CD4-positive, alpha-beta memory T cell (primary cell): ENCODE data around the gene TEX53. TPM values are rescaled to one million over a fixed set of nuclear protein-coding genes. Genes with fewer than 3 reads are reported as not detected.

Source experiments
- CTCF ChIA-PET: fragments of 350-600 bp; sonication (Branson Sonifier 250); formaldehyde crosslinking; loops from one replicate; lab custom pipeline; 2021; ENCODE audit warnings: inconsistent platforms; ENCODE audit not compliant: partially characterized antibody; lab: Charles Lee
- POLR2A ChIA-PET: fragments of 350-600 bp; sonication (Branson Sonifier 250); formaldehyde crosslinking; loops from one replicate; lab custom pipeline; 2021; ENCODE audit not compliant: partially characterized antibody; lab: Charles Lee
- DNase-seq, 5 donors: peaks; one replicate each; pipeline versions ENCODE4 v3.0.0 to v3.0.0-alpha.2; 2020 to 2022; ENCODE audit warnings: mixed read lengths in 1 of 5
- H3K27ac ChIP-seq: one replicate; pipeline ENCODE4 v1.7.0; 2013; ENCODE audit warnings: low read depth, low read length
- H3K27me3 ChIP-seq: 2 replicates; pipeline ENCODE4 v1.7.0; 2013; ENCODE audit warnings: mild to moderate bottlenecking, low read length, moderate library complexity; ENCODE audit not compliant: insufficient read depth
- H3K36me3 ChIP-seq: 2 replicates; pipeline ENCODE4 v1.7.0; 2013; ENCODE audit warnings: mild to moderate bottlenecking, low read length, moderate library complexity; ENCODE audit not compliant: insufficient read depth
- H3K4me1 ChIP-seq: 2 replicates; pipeline ENCODE4 v1.7.0; 2013; ENCODE audit warnings: mild to moderate bottlenecking, low read length, moderate library complexity; ENCODE audit not compliant: insufficient read depth
- H3K4me3 ChIP-seq, 2 donors: one replicate each; pipeline ENCODE4 v1.7.0; 2013; ENCODE audit warnings: low read length in 2 of 2, mild to moderate bottlenecking in 1 of 2
- H3K9me3 ChIP-seq, 2 donors: one replicate each; pipeline ENCODE4 v1.7.0; 2013; ENCODE audit warnings: low read length in 2 of 2, control low read depth in 1 of 2; ENCODE audit not compliant: control insufficient read depth in 1 of 2
- H3K27ac Mint-ChIP-seq, 7 donors: one replicate each; pipeline ENCODE4 v1.8.0; 2020 to 2021; ENCODE audit warnings: mixed read lengths in 7 of 7, mild to moderate bottlenecking in 6 of 7, inconsistent platforms in 3 of 7, moderate library complexity in 3 of 7
- H3K27me3 Mint-ChIP-seq, 2 donors: one replicate each; pipeline ENCODE4 v1.8.0; 2020 to 2021; ENCODE audit warnings: mixed read lengths in 2 of 2
- H3K36me3 Mint-ChIP-seq, 2 donors: one replicate each; pipeline ENCODE4 v1.8.0; 2020 to 2021; ENCODE audit warnings: mixed read lengths in 2 of 2, inconsistent platforms in 1 of 2, mild to moderate bottlenecking in 1 of 2
- H3K4me1 Mint-ChIP-seq, 4 donors: one replicate each; pipeline ENCODE4 v1.8.0; 2020 to 2021; ENCODE audit warnings: mixed read lengths in 4 of 4, mild to moderate bottlenecking in 1 of 4
- H3K4me3 Mint-ChIP-seq, 8 donors: one replicate each; pipeline ENCODE4 v1.8.0; 2020 to 2021; ENCODE audit warnings: mixed read lengths in 8 of 8, mild to moderate bottlenecking in 7 of 8, moderate library complexity in 6 of 8, inconsistent platforms in 3 of 8
- H3K9me3 Mint-ChIP-seq, 8 donors: one replicate each; pipeline ENCODE4 v1.8.0; 2020 to 2021; ENCODE audit warnings: mixed read lengths in 8 of 8, mild to moderate bottlenecking in 5 of 8, inconsistent platforms in 3 of 8, moderate library complexity in 1 of 8
- intact Hi-C: fragments of 100-400 bp; cut with micrococcal nuclease; formaldehyde crosslinking; loops from one replicate; pipeline ENCODE4 v1.15.1; 2023
- polyA plus RNA-seq, 2 donors: library from polyadenylated mRNA; unstranded; fragments of 300-500 nt; fragmentation: Illumina TruSeq; gene quantifications; one replicate each; pipeline ENCODE4 v1.2.3, GENCODE V29; 2021
- total RNA-seq, 2 experiments: library from RNA; stranded (reverse); gene quantifications; one replicate each; pipeline ENCODE4 v1.2.3, GENCODE V29; 2021

Gene TEX53
- total and polyA plus RNA-seq, 4 experiments from 2014 or later, result not detected

DNA sequence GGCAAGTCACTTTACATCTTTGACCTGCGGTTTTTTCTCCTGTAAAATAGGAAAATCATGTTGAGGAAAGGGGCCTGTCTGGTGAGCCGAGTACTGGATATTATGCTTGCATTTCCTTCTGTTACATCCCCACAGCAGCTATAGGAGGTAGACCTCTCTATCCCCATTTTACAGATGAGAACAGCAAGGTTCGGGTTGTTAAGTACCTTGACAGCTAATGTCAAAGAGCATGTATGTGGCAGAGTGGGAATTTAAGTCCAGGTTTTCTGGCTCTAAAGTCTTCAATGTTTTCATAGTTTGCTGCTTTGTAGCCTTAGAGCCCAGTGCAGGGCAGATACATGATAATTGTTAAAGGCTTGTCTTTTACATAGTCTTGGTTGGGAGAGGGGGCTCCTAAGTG lies 43.7 kb downstream of the TEX53 start:
- Mint-ChIP-seq H3K36me3 (peaks cover 10 to 17% of the 10 kb centered on the region in 2 donors), H3K4me3 (peak overlapping the region in 5 of 8 donors; percentile 19 to 96 (median 94)), H3K27me3 (no peaks in the 10 kb centered on the region), H3K27ac (peak overlapping the region; percentile 43 to 96 (median 79)), H3K9me3 (no peaks in the 10 kb centered on the region), H3K4me1 (peaks cover 28 to 56% (median 48%) of the 10 kb centered on the region in 4 donors)
- CTCF ChIA-PET, result interaction anchor here (0.8 to 5.7 kb wide), 2 partner anchors 22 to 39 kb away, joined by 4 to 75 read pairs; no protein-coding TSS in a partner anchor
- intact Hi-C loops, result loop anchor here (5.0 kb wide), 1 partner anchor 38 kb away; no protein-coding TSS in a partner anchor
- Histone ChIP-seq H3K27me3 (no peaks in the 10 kb centered on the region), H3K4me3 (no peak overlapping the region), H3K9me3 (no peaks in the 10 kb centered on the region), H3K27ac (no peak overlapping the region), H3K4me1 (peaks cover 44% of the 10 kb centered on the region), H3K36me3 (no peaks in the 10 kb centered on the region)
- POLR2A ChIA-PET, result interaction anchor here (13.9 kb wide), 1 partner anchor 22 kb away, joined by 244 read pairs; the partner anchor contains the start of gene ATP6V1G1
- no peak for DNase-seq

DNA sequence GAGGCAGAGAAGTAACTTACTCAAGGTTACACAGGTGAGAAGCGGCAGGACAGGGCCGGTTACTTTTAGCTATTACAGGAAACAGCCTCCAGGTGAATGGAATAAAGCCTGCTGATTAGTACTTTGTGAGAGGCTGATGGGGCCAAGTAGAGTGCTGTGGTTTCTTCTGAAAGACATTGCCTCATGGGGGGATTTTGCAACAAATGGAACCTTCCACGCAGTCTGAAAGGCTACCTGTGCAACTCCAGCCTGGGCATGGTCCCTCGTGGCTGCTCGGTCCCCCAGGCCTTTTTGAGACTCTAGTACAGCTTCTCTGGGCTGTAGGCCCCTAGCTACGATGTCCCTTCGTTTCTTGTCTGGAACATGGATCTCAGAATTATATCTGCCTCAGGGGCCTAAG lies 44.5 kb downstream of the TEX53 start:
- Histone ChIP-seq H3K27me3 (no peaks in the 10 kb centered on the region), H3K4me3 (peak overlapping the region in 1 of 2 donors; percentile 92), H3K36me3 (no peaks in the 10 kb centered on the region), H3K27ac (peak overlapping the region; percentile 3), H3K4me1 (peaks cover 44% of the 10 kb centered on the region), H3K9me3 (no peaks in the 10 kb centered on the region)
- H3K4me1 Mint-ChIP-seq, result peaks cover 28 to 56% (median 46%) of the 10 kb centered on the region in 4 donors
- H3K36me3 Mint-ChIP-seq, result peaks cover 4 to 11% of the 10 kb centered on the region in 2 donors
- H3K4me3 Mint-ChIP-seq, result peak overlapping the region; percentile 86 to 96 (median 93)
- POLR2A ChIA-PET, result interaction anchor here (1.5 to 13.9 kb wide), 3 partner anchors 13 to 229 kb away, joined by 3 to 244 read pairs (median 18); partner anchors contain the start of gene ATP6V1G1
- H3K27ac Mint-ChIP-seq, result peak overlapping the region; percentile 43 to 96 (median 91)
- CTCF ChIA-PET, result interaction anchor here (0.8 to 5.7 kb wide), 3 partner anchors 18 to 42 kb away, joined by 3 to 75 read pairs (median 3); no protein-coding TSS in a partner anchor
- no peaks in the 10 kb centered on the region for H3K9me3 Mint-ChIP-seq
- DNase-seq, result no peak
- intact Hi-C loops, result loop anchor here (5.0 kb wide), 1 partner anchor 39 kb away; no protein-coding TSS in a partner anchor
- no peaks in the 10 kb centered on the region for H3K27me3 Mint-ChIP-seq

DNA sequence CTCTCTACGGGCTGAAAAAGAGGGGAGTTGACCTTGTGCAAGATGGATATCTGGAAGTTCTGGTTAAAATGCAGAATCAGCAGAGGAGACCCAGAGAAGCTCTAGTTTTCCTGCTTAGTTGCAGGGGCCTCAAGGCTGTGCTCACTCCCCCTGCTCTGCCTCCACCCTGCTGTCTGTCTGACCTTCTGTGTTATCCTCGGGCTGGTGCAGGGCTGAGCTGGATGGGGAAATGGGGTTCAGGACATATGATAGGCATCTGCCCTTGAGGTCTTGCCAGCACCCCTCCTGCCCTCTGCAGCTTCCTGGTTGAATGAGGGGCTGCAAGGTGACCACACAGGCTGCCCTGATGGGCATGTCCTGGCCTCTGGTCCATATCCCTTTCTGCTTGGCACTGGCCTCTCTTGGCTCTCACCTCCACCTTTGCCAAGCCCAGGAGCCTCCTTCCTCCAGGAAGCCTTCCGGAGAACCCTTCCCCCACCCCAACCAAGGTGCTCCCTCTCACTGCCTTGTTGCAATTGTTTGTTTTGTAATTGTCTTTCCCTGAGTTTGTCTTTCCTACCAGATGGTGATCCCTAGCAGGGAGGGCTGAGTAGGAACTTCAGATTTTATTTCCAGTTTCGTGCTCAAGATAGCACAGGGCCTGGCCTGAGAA lies 45.2 kb downstream of the TEX53 start:
- H3K27ac ChIP-seq, result peak overlapping the region; percentile 72
- peaks cover 44% of the 10 kb centered on the region for H3K4me1 ChIP-seq
- CTCF ChIA-PET, result interaction anchor here (0.9 to 5.7 kb wide), 6 partner anchors 18 to 227 kb away, joined by 3 to 75 read pairs (median 7); partner anchors contain the start of gene ATP6V1G1
- intact Hi-C loops, result loop anchor here (5.0 kb wide), 1 partner anchor 40 kb away; no protein-coding TSS in a partner anchor
- POLR2A ChIA-PET, result interaction anchor here (0.7 to 13.9 kb wide), 10 partner anchors 9 to 318 kb away, joined by 3 to 244 read pairs (median 3); partner anchors contain the start of genes AKNA, ATP6V1G1 and TNFSF8
- H3K36me3 ChIP-seq, result no peaks in the 10 kb centered on the region
- Mint-ChIP-seq H3K4me1 (peaks cover 28 to 56% (median 46%) of the 10 kb centered on the region in 4 donors), H3K27me3 (no peaks in the 10 kb centered on the region), H3K36me3 (peaks cover 3 to 11% of the 10 kb centered on the region in 2 donors), H3K4me3 (peak overlapping the region; percentile 86 to 96 (median 93)), H3K27ac (peak overlapping the region; percentile 79 to 97 (median 94)), H3K9me3 (no peaks in the 10 kb centered on the region)
- peak overlapping the region; percentile 77 to 92 for H3K4me3 ChIP-seq
- no peaks in the 10 kb centered on the region for H3K9me3 ChIP-seq
- DNase-seq, result no peak
- no peaks in the 10 kb centered on the region for H3K27me3 ChIP-seq

DNA sequence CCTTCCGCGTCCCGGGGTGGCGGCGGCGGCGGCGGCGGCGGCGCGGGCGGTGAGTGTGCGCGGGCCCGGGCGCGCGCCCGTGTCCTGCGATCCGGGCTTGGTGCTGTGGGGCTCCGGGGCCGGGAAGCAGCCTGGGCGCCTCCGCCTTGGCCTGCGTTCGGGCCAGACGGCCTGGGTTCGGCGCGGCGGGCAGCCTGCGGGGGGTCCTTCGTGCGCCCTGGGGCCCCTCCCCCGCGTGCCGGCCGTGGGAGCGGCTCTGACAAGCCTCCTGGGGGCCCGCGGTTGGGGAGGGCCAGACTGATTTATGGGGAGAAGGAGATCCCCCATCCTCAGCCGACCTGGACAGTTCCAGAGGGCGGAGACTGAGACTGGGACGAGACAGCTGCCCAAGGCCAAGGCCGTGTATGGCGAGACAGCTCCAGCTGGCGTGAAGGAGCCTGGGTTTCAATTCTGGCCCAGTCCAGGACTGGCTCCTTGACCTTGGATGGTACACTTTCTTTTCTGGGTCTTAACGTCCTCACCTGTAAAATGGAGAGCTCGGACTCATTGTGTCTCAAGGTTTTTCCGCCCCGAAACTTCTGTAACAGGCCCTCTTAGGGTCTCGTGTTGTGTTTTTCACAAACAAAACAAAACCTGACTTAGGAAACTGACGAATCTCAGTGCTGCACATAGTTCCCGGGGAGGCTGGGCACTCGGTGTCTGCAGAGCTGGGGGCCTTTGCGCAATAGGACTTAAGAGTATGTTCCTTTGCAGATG lies 45.9 kb downstream of the TEX53 start:
- H3K27me3 Mint-ChIP-seq, result no peaks in the 10 kb centered on the region
- H3K4me1 Mint-ChIP-seq, result peaks cover 24 to 49% (median 39%) of the 10 kb centered on the region in 4 donors
- ChIA-PET POLR2A (interaction anchor here (0.7 to 13.9 kb wide), 12 partner anchors 10 to 319 kb away, joined by 3 to 244 read pairs (median 3); partner anchors contain the start of genes AKNA, ATP6V1G1 and TNFSF8), CTCF (interaction anchor here (0.9 to 5.7 kb wide), 5 partner anchors 19 to 226 kb away, joined by 3 to 75 read pairs (median 8); partner anchors contain the start of gene ATP6V1G1)
- Histone ChIP-seq H3K36me3 (no peaks in the 10 kb centered on the region), H3K4me1 (peaks cover 41% of the 10 kb centered on the region), H3K27me3 (no peaks in the 10 kb centered on the region), H3K27ac (peak overlapping the region; percentile 72), H3K4me3 (peak overlapping the region; percentile 77 to 92), H3K9me3 (no peaks in the 10 kb centered on the region)
- H3K9me3 Mint-ChIP-seq, result no peaks in the 10 kb centered on the region
- peak overlapping the region; percentile 79 to 97 (median 94) for H3K27ac Mint-ChIP-seq
- H3K36me3 Mint-ChIP-seq, result peaks cover 0 to 9% of the 10 kb centered on the region in 2 donors
- intact Hi-C loops, result loop anchor here (1.0 to 5.0 kb wide), 3 partner anchors 19 to 41 kb away; partner anchors contain the start of gene ATP6V1G1
- peak in 4 of 5 donors; percentile 18 to 65 (median 26) for DNase-seq
- H3K4me3 Mint-ChIP-seq, result peak overlapping the region; percentile 86 to 96 (median 93)

GRCh38 chr9:114608525-114608796 lies 49.1 kb downstream of the TEX53 start:
- H3K9me3 Mint-ChIP-seq, result no peaks in the 10 kb centered on the region
- no peaks in the 10 kb centered on the region for H3K27me3 Mint-ChIP-seq
- H3K27me3 ChIP-seq, result no peaks in the 10 kb centered on the region
- intact Hi-C loops, result no loop called here
- no peak overlapping the region for H3K27ac ChIP-seq
- peaks cover 26% of the 10 kb centered on the region for H3K4me1 ChIP-seq
- H3K4me3 ChIP-seq, result no peak overlapping the region
- DNase-seq, result no peak
- ChIA-PET CTCF (interaction anchor here (6.9 kb wide), 1 partner anchor 16 kb away, joined by 47 read pairs; no protein-coding TSS in a partner anchor), POLR2A (interaction anchor here (13.9 kb wide), 1 partner anchor 17 kb away, joined by 244 read pairs; the partner anchor contains the start of gene ATP6V1G1)
- H3K9me3 ChIP-seq, result no peaks in the 10 kb centered on the region
- peak overlapping the region in 2 of 7 donors; percentile 29 to 53 for H3K27ac Mint-ChIP-seq
- H3K4me3 Mint-ChIP-seq, result peak overlapping the region in 1 of 8 donors; percentile 20
- peaks cover 3 to 6% of the 10 kb centered on the region in 2 donors for H3K36me3 Mint-ChIP-seq
- H3K4me1 Mint-ChIP-seq, result peaks cover 17 to 26% (median 22%) of the 10 kb centered on the region in 4 donors
- no peaks in the 10 kb centered on the region for H3K36me3 ChIP-seq

DNA sequence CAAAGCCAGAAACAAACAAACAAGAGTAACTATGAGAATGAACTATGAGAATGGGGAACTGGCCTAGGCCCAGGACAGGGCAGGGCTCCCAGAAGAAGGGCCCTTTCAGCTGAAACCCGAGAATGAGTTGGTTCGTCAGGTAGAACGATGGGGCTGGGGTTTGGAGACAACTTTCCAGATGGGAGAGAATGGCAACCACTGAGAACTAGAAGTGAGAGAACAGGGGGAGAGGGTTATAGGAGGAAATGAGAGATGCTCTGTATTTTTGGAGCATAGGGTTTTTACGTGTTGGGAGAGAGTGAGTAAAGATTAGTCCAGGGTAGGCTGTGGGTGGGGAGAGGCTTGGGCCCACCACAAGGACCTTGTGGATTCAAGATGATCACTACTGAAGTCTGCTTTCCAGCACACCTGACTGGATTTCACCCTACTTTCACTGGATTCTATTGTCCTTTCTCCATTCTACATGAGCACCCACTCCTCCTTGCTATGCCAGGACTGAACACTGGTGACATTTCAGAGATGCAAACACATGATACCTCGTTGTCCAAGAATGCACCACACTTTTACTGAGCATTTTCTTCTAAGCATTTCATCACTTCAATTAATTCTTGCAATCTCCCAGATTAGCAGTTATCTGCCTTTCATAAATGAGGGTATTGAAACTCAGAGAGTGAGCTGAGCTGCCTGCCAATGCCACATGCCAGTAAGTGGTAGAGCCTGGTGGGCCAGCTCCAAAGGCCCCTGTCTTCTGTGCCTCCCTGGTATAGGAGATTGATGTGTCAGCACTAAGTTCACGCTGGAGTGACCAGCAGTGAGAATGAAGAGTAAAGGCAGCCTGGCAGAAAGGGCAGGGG lies 49.7 kb downstream of the TEX53 start:
- no peak overlapping the region for H3K4me3 ChIP-seq
- H3K36me3 ChIP-seq, result no peaks in the 10 kb centered on the region
- ChIA-PET POLR2A (interaction anchor here (3.1 to 13.9 kb wide), 2 partner anchors 15 to 16 kb away, joined by 14 to 244 read pairs; partner anchors contain the start of gene ATP6V1G1), CTCF (interaction anchor here (6.9 kb wide), 1 partner anchor 16 kb away, joined by 47 read pairs; no protein-coding TSS in a partner anchor)
- peak overlapping the region in 4 of 7 donors; percentile 9 to 53 (median 36) for H3K27ac Mint-ChIP-seq
- no peaks in the 10 kb centered on the region for H3K27me3 Mint-ChIP-seq
- H3K4me1 ChIP-seq, result peaks cover 20% of the 10 kb centered on the region
- DNase-seq, result no peak
- intact Hi-C loops, result no loop called here
- H3K27ac ChIP-seq, result no peak overlapping the region
- H3K4me3 Mint-ChIP-seq, result peak overlapping the region in 2 of 8 donors; percentile 20 to 24
- H3K9me3 ChIP-seq, result no peaks in the 10 kb centered on the region
- H3K27me3 ChIP-seq, result no peaks in the 10 kb centered on the region
- H3K36me3 Mint-ChIP-seq, result peaks cover 4 to 6% of the 10 kb centered on the region in 2 donors
- H3K9me3 Mint-ChIP-seq, result peaks cover 0 to under 1% (median 0%) of the 10 kb centered on the region in 8 donors
- H3K4me1 Mint-ChIP-seq, result peaks cover 14 to 20% (median 17%) of the 10 kb centered on the region in 4 donors
